Caco-2 (cell line): ENCODE measurements around the gene COX11. TPM values are rescaled to one million over a fixed set of nuclear protein-coding genes. Genes with fewer than 3 reads are reported as not detected.

Source experiments
- BruUV-seq: library from RNA; stranded (reverse); fragments of 400-500 nt; replicated peaks from 2 replicates; lab custom pipeline; 2021; lab: Mats Ljungman, UMichigan
- CTCF ChIA-PET: fragments of 300-600 bp; sonication (Branson Sonifier 250); formaldehyde crosslinking; loops from one replicate; lab custom pipeline; 2022; ENCODE audit warnings: antibody characterized with exemption; lab: Charles Lee
- POLR2A ChIA-PET: fragments of 300-600 bp; sonication (Branson Sonifier 250); formaldehyde crosslinking; loops from one replicate; lab custom pipeline; 2022; ENCODE audit warnings: antibody characterized with exemption; lab: Charles Lee
- DNase-seq, 2 experiments: peaks; one replicate each; pipeline versions ENCODE4 v3.0.0 to v3.0.0-alpha.2; 2020 to 2022
- H3K27me3 ChIP-seq: replicated peaks from 2 replicates; pipeline ENCODE4 v1.6.0; 2011; ENCODE audit warnings: low read length; ENCODE audit not compliant: control insufficient read depth, insufficient read depth
- H3K36me3 ChIP-seq: 2 replicates; pipeline ENCODE4 v1.5.1; 2011; ENCODE audit warnings: low read length; ENCODE audit not compliant: control insufficient read depth, insufficient read depth
- H3K4me1 ChIP-seq: fragments of 250-450 bp; sonication (Bioruptor Pico); 2 replicates; pipeline ENCODE4 v1.5.1; 2020; ENCODE audit warnings: mild to moderate bottlenecking
- H3K4me3 ChIP-seq: 2 replicates; pipeline ENCODE4 v1.5.1; 2011; ENCODE audit warnings: low read depth, mild to moderate bottlenecking, control low read depth, low read length
- H3K9me3 ChIP-seq: fragments of 250-450 bp; sonication (Bioruptor Pico); 2 replicates; pipeline ENCODE4 v1.5.1; 2020; ENCODE audit warnings: mild to moderate bottlenecking, moderate library complexity
- H3K27ac Mint-ChIP-seq: one replicate; pipeline ENCODE4 v1.8.0; 2022; ENCODE audit warnings: mixed read lengths; ENCODE audit not compliant: unreplicated experiment
- H3K27me3 Mint-ChIP-seq: one replicate; pipeline ENCODE4 v1.8.0; 2022; ENCODE audit warnings: mixed read lengths; ENCODE audit not compliant: insufficient read depth, unreplicated experiment
- H3K36me3 Mint-ChIP-seq: one replicate; pipeline ENCODE4 v1.8.0; 2022; ENCODE audit warnings: mild to moderate bottlenecking, mixed read lengths; ENCODE audit not compliant: insufficient read depth, unreplicated experiment
- H3K4me1 Mint-ChIP-seq: one replicate; pipeline ENCODE4 v1.8.0; 2022; ENCODE audit warnings: low read depth, mixed read lengths; ENCODE audit not compliant: unreplicated experiment
- H3K4me3 Mint-ChIP-seq: one replicate; pipeline ENCODE4 v1.8.0; 2022; ENCODE audit warnings: mild to moderate bottlenecking, moderate library complexity, mixed read lengths; ENCODE audit not compliant: unreplicated experiment
- H3K9me3 Mint-ChIP-seq: one replicate; pipeline ENCODE4 v1.8.0; 2022; ENCODE audit warnings: mixed read lengths; ENCODE audit not compliant: unreplicated experiment
- CTCF ChIP-seq, 2 experiments: fragments of 200-600 bp in 1 of 2; IDR thresholded peaks; 1 replicate in 1 of 2; 2 replicates in 1 of 2; pipeline versions ENCODE4 v1.5.1 to v1.8.0; 2011 to 2022; ENCODE audit warnings: antibody characterized with exemption in 1 of 2, control low read depth in 1 of 2, inconsistent platforms in 1 of 2, low read depth in 1 of 2, low read length in 1 of 2, mild to moderate bottlenecking in 1 of 2, moderate library complexity in 1 of 2; ENCODE audit not compliant: insufficient read depth in 1 of 2, severe bottlenecking in 1 of 2, unreplicated experiment in 1 of 2
- intact Hi-C: fragments of 100-400 bp; cut with micrococcal nuclease; formaldehyde crosslinking; loops from one replicate; pipeline ENCODE4 v1.10.0; 2022; ENCODE audit not compliant: unreplicated experiment
- total RNA-seq: library from RNA; stranded (reverse); gene quantifications from 2 replicates; pipeline ENCODE4 v1.2.3, GENCODE V29; 2022

The COX11 gene
- total RNA-seq, 1 experiment from 2014 or later: 77.6 TPM

- intact Hi-C loops: no loop called here
- Mint-ChIP-seq H3K36me3 (no peaks in the 10 kb centered on the region), H3K9me3 (peaks cover 8% of the 10 kb centered on the region), H3K4me1 (no peaks in the 10 kb centered on the region), H3K27ac (no peak overlapping the region), H3K4me3 (no peak overlapping the region), H3K27me3 (no peaks in the 10 kb centered on the region)
- CTCF ChIA-PET: no interaction called here
- Histone ChIP-seq H3K27me3 (no peaks in the 10 kb centered on the region), H3K4me3 (no peak overlapping the region), H3K9me3 (no peaks in the 10 kb centered on the region), H3K36me3 (no peaks in the 10 kb centered on the region), H3K4me1 (no peaks in the 10 kb centered on the region)
- TF ChIP-seq CTCF (IDR thresholded peaks at IDR 0.05; ENCODE audit: insufficient read depth in 1 of 2, low read depth in 1 of 2, low read length in 1 of 2, severe bottlenecking in 1 of 2, unreplicated experiment in 1 of 2): no peak
- POLR2A ChIA-PET: no interaction called here
- no peak for DNase-seq
- BruUV-seq: no TSS peak
Observed at GRCh38 chr17:54983260-54983659, 14.8 kb upstream of the COX11 start.

GRCh38 chr17:54982399-54982798 lies 13.9 kb upstream of the COX11 start:
- no peaks in the 10 kb centered on the region for H3K4me1 Mint-ChIP-seq
- no peak overlapping the region for H3K27ac Mint-ChIP-seq
- Histone ChIP-seq H3K4me3 (no peak overlapping the region), H3K4me1 (no peaks in the 10 kb centered on the region), H3K27me3 (no peaks in the 10 kb centered on the region), H3K36me3 (no peaks in the 10 kb centered on the region), H3K9me3 (no peaks in the 10 kb centered on the region)
- ChIA-PET POLR2A (no interaction called here), CTCF (no interaction called here)
- DNase-seq: no peak
- intact Hi-C loops: no loop called here
- no peak overlapping the region for H3K4me3 Mint-ChIP-seq
- no peak for TF ChIP-seq CTCF (IDR thresholded peaks at IDR 0.05; ENCODE audit: insufficient read depth in 1 of 2, low read depth in 1 of 2, low read length in 1 of 2, severe bottlenecking in 1 of 2, unreplicated experiment in 1 of 2)
- H3K36me3 Mint-ChIP-seq: no peaks in the 10 kb centered on the region
- H3K27me3 Mint-ChIP-seq: no peaks in the 10 kb centered on the region
- peaks cover 8% of the 10 kb centered on the region for H3K9me3 Mint-ChIP-seq
- BruUV-seq: no TSS peak

- Mint-ChIP-seq H3K36me3 (no peaks in the 10 kb centered on the region), H3K27ac (no peak overlapping the region), H3K4me1 (peaks cover 6% of the 10 kb centered on the region), H3K4me3 (no peak overlapping the region), H3K27me3 (no peaks in the 10 kb centered on the region), H3K9me3 (peaks cover 8% of the 10 kb centered on the region)
- H3K9me3 ChIP-seq: no peaks in the 10 kb centered on the region
- no peak for DNase-seq
- H3K4me1 ChIP-seq: no peaks in the 10 kb centered on the region
- BruUV-seq: no TSS peak
- no peak overlapping the region for H3K4me3 ChIP-seq
- H3K36me3 ChIP-seq: no peaks in the 10 kb centered on the region
- no peaks in the 10 kb centered on the region for H3K27me3 ChIP-seq
- intact Hi-C loops: no loop called here
- no peak for TF ChIP-seq CTCF (IDR thresholded peaks at IDR 0.05; ENCODE audit: insufficient read depth in 1 of 2, low read depth in 1 of 2, low read length in 1 of 2, severe bottlenecking in 1 of 2, unreplicated experiment in 1 of 2)
- ChIA-PET CTCF (no interaction called here), POLR2A (no interaction called here)
Observed at GRCh38 chr17:54980375-54980774, 11.9 kb upstream of the COX11 start.
